ENCODE measurements around the gene AP3S2. TPM values are rescaled to one million over a fixed set of nuclear protein-coding genes. Genes with fewer than 3 reads are reported as not detected.

The AP3S2 gene
- total RNA-seq, 1 experiment from 2014 or later = 23.3 TPM

DNA sequence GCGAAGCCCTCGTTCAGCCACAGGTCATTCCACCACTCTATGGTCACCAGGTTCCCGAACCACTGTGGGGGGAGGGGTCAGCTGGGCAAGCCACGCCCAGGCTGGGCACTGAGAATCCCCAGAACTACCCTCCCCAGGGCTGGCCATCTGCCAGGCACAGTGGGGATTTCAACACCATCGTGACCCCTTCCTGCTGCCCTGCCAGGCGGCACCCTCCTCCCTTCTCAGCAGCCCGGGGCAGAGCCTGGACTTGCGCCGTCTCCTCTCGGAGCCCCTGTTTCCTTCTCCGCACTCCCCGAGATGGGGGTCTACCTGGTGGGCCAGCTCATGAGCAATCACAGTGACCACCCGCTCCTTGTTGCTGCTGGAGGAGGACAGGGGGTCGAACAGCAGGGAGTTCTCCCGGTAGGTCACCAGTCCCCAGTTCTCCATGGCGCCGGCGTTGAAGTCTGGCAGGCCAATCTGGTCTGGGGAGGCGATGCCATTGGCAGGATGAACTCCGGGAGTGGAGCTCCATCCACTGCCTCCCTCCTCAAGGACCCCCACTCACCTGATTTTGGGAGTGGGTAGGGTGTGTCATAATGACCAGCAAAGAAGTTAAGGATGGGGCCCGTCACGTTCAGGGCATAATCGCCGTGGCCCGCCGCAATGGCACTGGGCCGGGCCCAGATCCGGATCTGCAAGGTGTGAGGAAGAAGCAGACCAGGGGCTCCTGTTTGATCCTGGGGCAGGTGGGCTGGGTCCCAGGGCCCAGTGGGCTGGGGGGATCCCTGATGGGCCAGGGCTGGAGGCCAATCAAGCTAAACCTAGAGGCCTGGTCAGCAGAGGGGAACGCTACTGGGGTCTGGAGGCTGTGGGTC, 89.6 kb downstream of the AP3S2 start:
- RAD21 ChIA-PET (ENCODE audit: low non-redundant PET in 1 of 2, low total read pairs in 2 of 2, uncharacterized antibody in 2 of 2, unreplicated experiment in 2 of 2) = no interaction called here
- BruUV-seq (replicated peaks) = no TSS peak
- TF ChIP-seq RAD21 (IDR thresholded peaks at IDR 0.05; ENCODE audit: low read depth) (no peak), CEBPB (IDR thresholded peaks at IDR 0.05; ENCODE audit: low read depth) (no peak)
- H4K20me1 ChIP-seq (ENCODE audit: insufficient read depth) = no peaks in the 10 kb centered on the region
- H3K9me2 ChIP-seq (ENCODE audit: insufficient read depth) = no peaks in the 10 kb centered on the region
- POLR2A ChIA-PET = no interaction called here
- H3K9me3 ChIP-seq (ENCODE audit: control insufficient read depth in 1 of 2, insufficient read depth in 1 of 2, low read depth in 1 of 2, low read length in 2 of 2) = no peaks in the 10 kb centered on the region
- H2AFZ ChIP-seq (ENCODE audit: low read depth, low read length, poor library complexity, severe bottlenecking) = no peak overlapping the region
- DNase-seq (ENCODE audit: low read depth, low spot score) = no peak
- no peak overlapping the region for H3K9ac ChIP-seq (ENCODE audit: low read length)
- no peak overlapping the region for H3K27ac ChIP-seq (ENCODE audit: low read depth, low read length)
- H3K4me1 ChIP-seq (ENCODE audit: control insufficient read depth in 1 of 2, insufficient read depth in 2 of 2, low read length in 2 of 2) = peaks cover 0 to 6% of the 10 kb centered on the region in 2 experiments; a peak in 1 of 4 replicates
- no peaks in the 10 kb centered on the region for H3K27me3 ChIP-seq (ENCODE audit: insufficient read depth, low read length)
- ATAC-seq = no peak
- H3K4me3 ChIP-seq (replicated peaks in 1 of 2; ENCODE audit: low read depth in 1 of 2, low read length in 2 of 2) = no peak overlapping the region
- H3K79me2 ChIP-seq (ENCODE audit: insufficient read depth, low read length) = no peaks in the 10 kb centered on the region
- CTCF ChIA-PET = no interaction called here
- no peaks in the 10 kb centered on the region for H3K36me3 ChIP-seq (ENCODE audit: control insufficient read depth in 1 of 2, insufficient read depth in 2 of 2, low read length in 2 of 2)
- intact Hi-C loops (cut with micrococcal nuclease) = no loop called here
- H3K4me2 ChIP-seq (ENCODE audit: low read length) = no peak overlapping the region

DNA sequence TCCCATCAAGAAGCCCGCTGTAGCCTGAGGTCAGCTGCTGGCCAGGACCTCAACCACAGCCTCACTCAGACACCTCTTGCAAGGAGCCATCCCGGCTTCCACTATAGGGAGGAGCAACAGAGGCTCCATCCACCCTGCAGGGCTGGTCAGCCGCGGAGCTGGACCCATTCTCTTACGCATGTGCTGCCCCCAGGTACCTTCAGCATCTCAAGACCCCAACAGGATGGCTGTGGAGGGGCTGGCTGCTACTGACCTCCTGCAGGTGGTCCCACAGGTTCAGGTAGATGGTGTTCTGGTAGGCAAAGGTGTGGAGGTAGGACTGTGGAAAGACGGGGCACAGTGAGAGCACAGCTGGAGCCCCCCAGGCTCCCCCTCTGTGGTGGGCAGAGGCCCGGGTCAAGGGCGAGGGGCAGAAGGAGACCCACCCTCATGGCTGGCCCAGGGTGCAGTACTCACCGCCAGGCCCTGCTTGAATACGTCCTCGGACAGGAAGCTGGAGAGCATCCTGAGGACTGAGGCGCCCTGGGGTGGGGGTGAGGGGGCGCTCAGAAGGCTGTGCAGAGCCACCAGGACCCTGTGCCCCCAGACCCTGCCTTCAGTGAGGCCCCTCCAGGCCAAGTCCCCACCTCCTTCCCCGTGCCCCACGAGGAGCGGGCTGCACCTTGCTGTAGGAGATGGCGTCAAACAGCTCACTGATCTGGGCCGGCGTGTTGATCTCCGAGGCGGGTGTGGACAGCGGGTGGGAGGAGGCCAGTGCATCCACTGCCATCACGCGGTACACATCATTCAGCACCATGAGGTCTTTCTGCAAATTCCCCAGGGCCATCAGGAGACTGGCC, 90.6 kb downstream of the AP3S2 start:
- ATAC-seq = no peak
- TF ChIP-seq TCF7L2 (IDR thresholded peaks at IDR 0.05; ENCODE audit: borderline replicate concordance, extremely low read depth, insufficient read depth, insufficient read length) (no peak), EZH2 (IDR thresholded peaks at IDR 0.05) (no peak), ZFX (IDR thresholded peaks at IDR 0.05) (no peak), EZH2phosphoT487 (IDR thresholded peaks at IDR 0.05; ENCODE audit: borderline replicate concordance) (no peak), SIN3A (IDR thresholded peaks at IDR 0.05; ENCODE audit: low read depth) (no peak), SP1 (IDR thresholded peaks at IDR 0.05; ENCODE audit: low read depth) (no peak), SRF (IDR thresholded peaks at IDR 0.05; ENCODE audit: low read depth) (no peak), ZNF274 (IDR thresholded peaks at IDR 0.05; ENCODE audit: low read depth, low read length) (no peak), CEBPB (IDR thresholded peaks at IDR 0.05; ENCODE audit: low read depth) (no peak), POLR2A (IDR thresholded peaks at IDR 0.05; ENCODE audit: borderline replicate concordance, extremely low read depth, insufficient read depth, insufficient read length) (no peak), YY1 (IDR thresholded peaks at IDR 0.05; ENCODE audit: extremely low read depth, insufficient replicate concordance, low read depth, low read length) (no peak), POLR2AphosphoS5 (IDR thresholded peaks at IDR 0.05; ENCODE audit: low read depth, low read length) (no peak), FOSL1 (IDR thresholded peaks at IDR 0.05; ENCODE audit: low read depth) (no peak)
- TF ChIP-seq, protein P1, sequence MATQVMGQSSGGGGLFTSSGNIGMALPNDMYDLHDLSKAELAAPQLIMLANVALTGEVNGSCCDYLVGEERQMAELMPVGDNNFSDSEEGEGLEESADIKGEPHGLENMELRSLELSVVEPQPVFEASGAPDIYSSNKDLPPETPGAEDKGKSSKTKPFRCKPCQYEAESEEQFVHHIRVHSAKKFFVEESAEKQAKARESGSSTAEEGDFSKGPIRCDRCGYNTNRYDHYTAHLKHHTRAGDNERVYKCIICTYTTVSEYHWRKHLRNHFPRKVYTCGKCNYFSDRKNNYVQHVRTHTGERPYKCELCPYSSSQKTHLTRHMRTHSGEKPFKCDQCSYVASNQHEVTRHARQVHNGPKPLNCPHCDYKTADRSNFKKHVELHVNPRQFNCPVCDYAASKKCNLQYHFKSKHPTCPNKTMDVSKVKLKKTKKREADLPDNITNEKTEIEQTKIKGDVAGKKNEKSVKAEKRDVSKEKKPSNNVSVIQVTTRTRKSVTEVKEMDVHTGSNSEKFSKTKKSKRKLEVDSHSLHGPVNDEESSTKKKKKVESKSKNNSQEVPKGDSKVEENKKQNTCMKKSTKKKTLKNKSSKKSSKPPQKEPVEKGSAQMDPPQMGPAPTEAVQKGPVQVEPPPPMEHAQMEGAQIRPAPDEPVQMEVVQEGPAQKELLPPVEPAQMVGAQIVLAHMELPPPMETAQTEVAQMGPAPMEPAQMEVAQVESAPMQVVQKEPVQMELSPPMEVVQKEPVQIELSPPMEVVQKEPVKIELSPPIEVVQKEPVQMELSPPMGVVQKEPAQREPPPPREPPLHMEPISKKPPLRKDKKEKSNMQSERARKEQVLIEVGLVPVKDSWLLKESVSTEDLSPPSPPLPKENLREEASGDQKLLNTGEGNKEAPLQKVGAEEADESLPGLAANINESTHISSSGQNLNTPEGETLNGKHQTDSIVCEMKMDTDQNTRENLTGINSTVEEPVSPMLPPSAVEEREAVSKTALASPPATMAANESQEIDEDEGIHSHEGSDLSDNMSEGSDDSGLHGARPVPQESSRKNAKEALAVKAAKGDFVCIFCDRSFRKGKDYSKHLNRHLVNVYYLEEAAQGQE (IDR thresholded peaks at IDR 0.05; ENCODE audit: low read depth) = no peak
- TF ChIP-seq, protein P2, sequence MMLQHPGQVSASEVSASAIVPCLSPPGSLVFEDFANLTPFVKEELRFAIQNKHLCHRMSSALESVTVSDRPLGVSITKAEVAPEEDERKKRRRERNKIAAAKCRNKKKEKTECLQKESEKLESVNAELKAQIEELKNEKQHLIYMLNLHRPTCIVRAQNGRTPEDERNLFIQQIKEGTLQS (IDR thresholded peaks at IDR 0.05) = no peak
- Histone ChIP-seq H3K9ac (ENCODE audit: low read length) (no peak overlapping the region), H3K36me3 (ENCODE audit: control insufficient read depth in 1 of 2, insufficient read depth in 2 of 2, low read length in 2 of 2) (no peaks in the 10 kb centered on the region), H3K9me2 (ENCODE audit: insufficient read depth) (no peaks in the 10 kb centered on the region), H3K4me2 (ENCODE audit: low read length) (no peak overlapping the region), H3K4me1 (ENCODE audit: control insufficient read depth in 1 of 2, insufficient read depth in 2 of 2, low read length in 2 of 2) (no peaks in the 10 kb centered on the region), H3K79me2 (ENCODE audit: insufficient read depth, low read length) (no peaks in the 10 kb centered on the region), H3K27me3 (ENCODE audit: insufficient read depth, low read length) (no peaks in the 10 kb centered on the region), H2AFZ (ENCODE audit: low read depth, low read length, poor library complexity, severe bottlenecking) (no peak overlapping the region), H4K20me1 (ENCODE audit: insufficient read depth) (no peaks in the 10 kb centered on the region), H3K4me3 (replicated peaks in 1 of 2; ENCODE audit: low read depth in 1 of 2, low read length in 2 of 2) (no peak overlapping the region), H3K27ac (ENCODE audit: low read depth, low read length) (no peak overlapping the region), H3K9me3 (ENCODE audit: control insufficient read depth in 1 of 2, insufficient read depth in 1 of 2, low read depth in 1 of 2, low read length in 2 of 2) (no peaks in the 10 kb centered on the region)
- intact Hi-C loops (cut with micrococcal nuclease) = no loop called here
- ChIA-PET CTCF (no interaction called here), POLR2A (no interaction called here), RAD21 (ENCODE audit: low non-redundant PET in 1 of 2, low total read pairs in 2 of 2, uncharacterized antibody in 2 of 2, unreplicated experiment in 2 of 2) (interaction anchor here in 1 of 2 experiments (0.6 kb wide), 1 partner anchor 579 kb away, joined by 3 read pairs; no protein-coding TSS in a partner anchor)
- no TSS peak for BruUV-seq (replicated peaks)
- DNase-seq (ENCODE audit: low read depth, low spot score) = no peak
